Bladder microvascular endothelial cell (primary cell): ENCODE measurements around the gene CLTA. TPM values are rescaled to one million over a fixed set of nuclear protein-coding genes. Genes with fewer than 3 reads are reported as not detected.

Experiments
- total RNA-seq: library from RNA; depleted of rRNA; stranded (reverse); fragments of >200 nt; gene quantifications from 2 replicates; pipeline ENCODE4 v1.2.3, GENCODE V29; 2014

CLTA gene, protein sequence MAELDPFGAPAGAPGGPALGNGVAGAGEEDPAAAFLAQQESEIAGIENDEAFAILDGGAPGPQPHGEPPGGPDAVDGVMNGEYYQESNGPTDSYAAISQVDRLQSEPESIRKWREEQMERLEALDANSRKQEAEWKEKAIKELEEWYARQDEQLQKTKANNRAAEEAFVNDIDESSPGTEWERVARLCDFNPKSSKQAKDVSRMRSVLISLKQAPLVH
- total RNA-seq = 259 and 282 TPM in 2 replicates

GRCh38 chr9:36190388-36191289, at the start of gene CLTA:
Gene CLTA (plus strand): TSS chr9:36190921. CDS start chr9:36191057, 136 bp downstream.

GRCh38 chr9:36169166-36169565, 21.6 kb upstream of the CLTA start, which contains the start of gene CCIN:
Gene CCIN (plus strand): TSS chr9:36169388. CDS start chr9:36169503, 115 bp downstream.

DNA sequence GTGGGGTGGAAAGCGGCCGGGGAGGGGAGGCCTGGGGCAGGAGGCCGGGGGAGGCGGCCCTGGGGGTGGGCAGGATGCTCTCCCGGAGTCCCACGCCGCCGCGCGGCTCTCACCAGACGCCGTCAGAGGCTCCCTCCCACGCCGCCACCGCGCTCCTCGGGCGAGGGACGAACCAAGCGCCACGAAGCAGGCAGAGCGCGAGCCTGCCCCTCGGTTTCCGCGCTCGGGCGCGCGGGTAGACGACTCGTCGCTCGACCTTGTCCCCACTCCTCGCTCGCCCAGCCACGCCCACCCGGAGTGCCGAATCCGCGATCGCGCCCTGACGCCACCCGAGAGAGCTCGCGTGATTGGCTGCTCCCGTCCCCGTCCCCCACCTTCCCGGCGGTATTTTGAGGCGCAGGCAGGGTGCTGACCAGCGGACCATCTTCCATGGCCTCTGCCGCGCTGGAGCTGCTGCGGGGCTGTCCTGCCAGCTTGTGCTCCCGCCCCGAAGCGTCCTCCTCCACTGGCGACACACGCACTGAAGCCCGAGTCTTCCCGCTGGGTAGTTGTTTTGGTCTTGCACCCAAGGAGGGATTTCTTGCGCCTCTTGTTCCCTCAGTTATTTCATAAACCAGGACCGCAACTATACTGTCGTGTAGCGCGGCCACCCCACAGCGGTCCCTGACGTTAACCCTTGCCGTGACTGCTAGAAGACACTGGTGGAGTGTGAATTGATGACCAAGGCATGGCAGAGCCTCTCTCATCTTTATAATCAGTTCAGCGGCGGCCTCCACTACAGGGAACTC, 67.7 kb downstream of the CLTA start, which contains the start of gene GNE:
TSS of gene GNE (minus strand) at position 241 of the 788 bp plus-strand sequence. CDS start 9,093 bp downstream, outside the sequence.

Other genes starting within 250 kb of the CLTA start
- gene OR2S2, start 232.8 kb upstream of the CLTA start, total RNA-seq = 0.06 TPM in 1 of 2 replicates, not detected in the other
- gene RECK, start 154.0 kb upstream of the CLTA start, total RNA-seq = 5.5 and 40.2 TPM in 2 replicates
- gene GLIPR2, start 54.2 kb upstream of the CLTA start, total RNA-seq = 4.9 and 44.4 TPM in 2 replicates
- 0.16 and 1.2 TPM in 2 replicates for gene CCIN, start 21.5 kb upstream of the CLTA start, total RNA-seq
- gene GNE, start 67.5 kb downstream of the CLTA start, total RNA-seq = 9.2 and 21.6 TPM in 2 replicates
- 11.3 and 39.9 TPM in 2 replicates for gene RNF38, start 209.3 kb downstream of the CLTA start, total RNA-seq